Stromal cell of bone marrow (primary cell): ENCODE measurements around the gene TBC1D5.
A peak's percentile ranks its signal among the peaks of the same experiment; 100 is the strongest.
"Not testable (repeated sequence)": the region's sequence is repeated elsewhere in the genome, so short reads cannot be mapped to it uniquely, and the experiment has no call there.

Experiments
- DNase-seq: peaks from one replicate; pipeline ENCODE4 v3.0.0-alpha.2; 2012; ENCODE audit warnings: low read depth

The TBC1D5 gene

GRCh38 chr3:17546500-17547255 lies 195.8 kb downstream of the TBC1D5 start:
- no peak for DNase-seq

GRCh38 chr3:17544632-17545031 lies 197.8 kb downstream of the TBC1D5 start:
- DNase-seq, result no peak

- no peak for DNase-seq
Measured at GRCh38 chr3:17542591-17542990, 199.8 kb downstream of the TBC1D5 start.

GRCh38 chr3:17539436-17539835 lies 203.0 kb downstream of the TBC1D5 start:
- no peak for DNase-seq

GRCh38 chr3:17535274-17535673 lies 207.2 kb downstream of the TBC1D5 start:
- peak; percentile 17 for DNase-seq

GRCh38 chr3:17532446-17532845 lies 210.0 kb downstream of the TBC1D5 start:
- not testable (repeated sequence) for DNase-seq

GRCh38 chr3:17529677-17530076 lies 212.8 kb downstream of the TBC1D5 start:
- DNase-seq, result no peak

- DNase-seq, result no peak
Measured at GRCh38 chr3:17518189-17519059, 224.0 kb downstream of the TBC1D5 start.

GRCh38 chr3:17515445-17516234 lies 226.8 kb downstream of the TBC1D5 start:
- DNase-seq, result no peak

- no peak for DNase-seq
Measured at GRCh38 chr3:17514597-17514996, 227.8 kb downstream of the TBC1D5 start.

- no peak for DNase-seq
Measured at GRCh38 chr3:17510265-17510664, 232.2 kb downstream of the TBC1D5 start.

- no peak for DNase-seq
Measured at GRCh38 chr3:17508180-17508752, 234.2 kb downstream of the TBC1D5 start.

- no peak for DNase-seq
Measured at GRCh38 chr3:17507480-17507879, 235.0 kb downstream of the TBC1D5 start.

GRCh38 chr3:17505856-17506255 lies 236.6 kb downstream of the TBC1D5 start:
- no peak for DNase-seq

GRCh38 chr3:17501745-17502144 lies 240.7 kb downstream of the TBC1D5 start:
- no peak for DNase-seq

GRCh38 chr3:17500618-17501017 lies 241.8 kb downstream of the TBC1D5 start:
- DNase-seq, result no peak

- DNase-seq, result no peak
Measured at GRCh38 chr3:17494117-17494809, 248.2 kb downstream of the TBC1D5 start.

- peak; percentile 34 for DNase-seq
Measured at GRCh38 chr3:17491601-17492000, 250.8 kb downstream of the TBC1D5 start.

- DNase-seq, result not testable (repeated sequence)
Measured at GRCh38 chr3:17491190-17491589, 251.2 kb downstream of the TBC1D5 start.

GRCh38 chr3:17489139-17489538 lies 253.3 kb downstream of the TBC1D5 start:
- no peak for DNase-seq

- DNase-seq, result no peak
Measured at GRCh38 chr3:17481116-17481515, 261.3 kb downstream of the TBC1D5 start.
